T-helper 2 cell (primary cell): ENCODE results near the gene XRCC4.
A peak's percentile ranks its signal among the peaks of the same experiment; 100 is the strongest.

Experiments used
- DNase-seq, 5 experiments: peaks; one replicate each; pipeline versions ENCODE4 v3.0.0 to v3.0.0-alpha.2; 2012 to 2022

The XRCC4 gene

GRCh38 chr5:83118976-83119375, 41.6 kb downstream of the XRCC4 start:
- DNase-seq: no peak

GRCh38 chr5:83124593-83124992, 47.2 kb downstream of the XRCC4 start:
- no peak for DNase-seq

- DNase-seq: no peak
Measured at GRCh38 chr5:83125560-83125959, 48.2 kb downstream of the XRCC4 start.

DNA sequence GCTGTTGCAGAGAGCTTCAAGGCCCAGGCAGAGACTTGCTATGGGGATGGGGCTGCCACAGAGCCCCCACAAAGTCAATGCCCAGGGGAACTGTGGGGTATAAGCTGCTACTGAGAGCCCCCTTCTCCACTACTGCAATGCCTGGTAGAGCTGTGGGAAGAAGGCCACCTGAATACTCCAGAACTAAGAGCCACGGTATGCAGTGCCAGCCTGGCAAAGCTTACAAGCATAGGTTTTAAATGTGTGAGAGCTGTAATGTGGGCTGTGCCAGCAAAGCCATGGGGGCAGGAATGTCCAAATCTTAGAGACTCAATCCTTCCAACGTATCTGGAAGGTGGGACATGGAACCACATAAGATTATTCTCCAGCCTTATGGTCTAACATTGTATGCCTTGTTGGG, 49.2 kb downstream of the XRCC4 start:
- no peak for DNase-seq

DNA sequence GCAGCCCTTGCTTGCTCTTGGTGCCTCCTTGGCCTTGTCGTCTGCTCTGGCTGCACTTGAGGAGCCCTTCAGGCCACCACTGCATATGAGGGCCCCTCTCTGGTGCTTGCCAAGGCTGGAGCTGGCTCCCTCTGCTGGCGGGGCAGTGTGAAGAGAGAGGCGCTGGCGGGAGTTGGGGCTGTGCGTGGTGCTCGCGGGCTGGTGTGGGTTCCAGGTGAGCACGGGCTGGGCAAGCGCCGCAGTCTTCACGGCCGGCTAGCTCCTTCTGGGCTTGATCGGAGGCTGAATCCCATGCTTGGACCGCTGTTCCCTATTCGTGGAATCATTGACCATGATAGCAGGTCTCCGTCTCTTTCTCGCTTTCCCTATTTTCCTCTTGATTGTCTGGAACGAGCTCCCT, 56.5 kb downstream of the XRCC4 start:
- no peak for DNase-seq

DNA sequence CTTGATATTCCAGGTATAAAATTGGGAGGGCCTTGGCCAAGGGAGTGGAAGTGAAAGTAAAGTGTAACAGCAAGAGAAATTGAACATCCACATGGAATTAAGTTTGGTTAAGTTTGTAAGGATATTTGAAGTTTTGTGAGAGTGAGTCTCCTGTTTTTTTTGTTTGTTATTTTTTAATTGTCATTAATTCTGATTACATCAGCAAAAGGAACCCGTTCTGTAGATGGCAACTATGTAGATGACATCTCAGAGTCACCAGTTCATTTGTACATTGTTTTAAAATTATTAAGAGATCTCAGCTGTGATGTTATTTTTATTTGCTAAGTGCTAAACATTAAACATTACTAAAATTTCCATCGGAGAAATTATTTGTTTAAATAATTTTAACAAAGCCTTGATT, 65.2 kb downstream of the XRCC4 start:
- no peak for DNase-seq

DNA sequence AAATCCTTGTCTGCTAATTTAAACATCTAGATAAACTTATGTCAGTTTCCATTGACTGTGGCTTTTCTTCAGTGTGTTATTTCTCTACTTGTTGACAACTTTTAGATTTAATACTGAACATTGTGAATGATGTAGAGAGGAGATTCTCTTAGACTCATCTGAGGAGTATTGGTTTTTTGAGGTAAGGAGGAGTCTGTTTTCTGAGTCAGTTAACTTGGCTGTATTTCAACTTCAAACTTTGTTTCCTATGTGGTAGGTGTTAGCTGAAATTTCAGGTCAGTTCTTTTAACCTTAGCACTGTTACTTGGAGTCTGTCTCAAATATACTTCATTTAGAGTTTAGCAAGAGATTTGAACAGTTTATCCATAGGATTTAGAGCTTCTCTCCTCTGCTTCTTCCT, 67.9 kb downstream of the XRCC4 start:
- DNase-seq: no peak

DNA sequence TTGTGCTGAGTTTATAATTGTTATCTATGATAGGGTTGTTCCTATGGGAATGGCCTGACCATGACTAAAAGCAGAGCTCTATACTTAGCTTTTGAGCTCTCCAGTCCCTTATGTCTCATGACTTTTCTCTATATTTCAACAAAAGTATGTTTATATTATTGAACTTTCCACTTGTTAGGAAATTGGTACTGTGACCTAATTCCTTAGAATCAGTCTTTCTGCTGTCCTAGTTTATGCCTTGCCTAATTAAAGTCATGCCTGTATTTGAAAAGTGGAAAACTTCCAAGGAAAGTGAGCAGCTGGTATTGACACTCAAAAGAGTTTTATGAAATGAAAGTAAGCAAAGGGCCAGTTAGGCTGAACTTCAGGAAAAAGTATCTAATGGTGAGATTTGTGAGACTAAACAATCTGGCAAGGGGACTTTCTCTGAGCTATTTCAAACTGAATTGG, 68.6 kb downstream of the XRCC4 start:
- DNase-seq: no peak

DNA sequence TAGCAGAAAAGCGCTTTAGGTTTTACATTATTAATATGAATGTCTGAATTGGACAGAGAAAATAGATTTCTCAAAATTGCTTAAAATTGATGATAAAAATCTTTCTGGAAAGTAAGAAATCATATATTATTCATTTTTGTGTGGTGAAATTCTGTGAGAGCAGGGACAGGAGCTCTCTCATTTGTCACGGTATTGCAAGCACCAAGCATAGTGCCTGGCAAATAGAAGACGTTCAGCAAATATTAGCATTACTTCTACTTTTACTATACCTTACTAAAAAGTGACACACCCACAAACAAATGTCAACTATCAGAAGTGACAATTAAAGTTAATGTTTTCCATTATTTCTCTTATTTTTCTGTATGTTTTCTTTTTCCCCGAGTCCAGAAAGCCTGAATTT, 69.1 kb downstream of the XRCC4 start:
- no peak for DNase-seq

- no peak for DNase-seq
Measured at GRCh38 chr5:83147593-83147992, 70.2 kb downstream of the XRCC4 start.

- DNase-seq: no peak
Measured at GRCh38 chr5:83148370-83148769, 71.0 kb downstream of the XRCC4 start.

DNA sequence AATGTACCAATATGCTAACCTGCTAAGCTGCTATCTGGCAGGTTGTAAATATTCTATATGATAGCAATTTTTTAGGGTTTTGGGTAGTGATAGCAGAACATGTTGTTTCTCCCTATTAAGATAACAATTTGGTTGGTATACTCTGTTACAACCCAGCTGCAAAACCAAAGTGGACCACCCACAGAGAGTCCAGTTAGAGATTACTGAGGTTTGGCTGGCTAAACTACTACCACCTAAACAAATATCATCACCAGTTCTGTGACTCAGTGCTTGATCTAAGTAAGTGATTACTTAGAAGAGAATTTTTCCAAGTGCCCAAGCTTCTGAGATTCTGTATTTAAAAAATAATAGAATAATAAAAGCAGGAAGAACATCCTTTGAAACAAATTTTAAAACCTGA, 72.3 kb downstream of the XRCC4 start:
- no peak for DNase-seq

GRCh38 chr5:83151821-83152220, 74.5 kb downstream of the XRCC4 start:
- no peak for DNase-seq

- DNase-seq: peak in 1 of 5 experiments; percentile 30
Measured at GRCh38 chr5:83152996-83153395, 75.6 kb downstream of the XRCC4 start.

GRCh38 chr5:83156001-83156400, 78.7 kb downstream of the XRCC4 start:
- DNase-seq: no peak

- DNase-seq: no peak
Measured at GRCh38 chr5:83157163-83157562, 79.8 kb downstream of the XRCC4 start.

GRCh38 chr5:83162601-83163000, 85.3 kb downstream of the XRCC4 start:
- no peak for DNase-seq

DNA sequence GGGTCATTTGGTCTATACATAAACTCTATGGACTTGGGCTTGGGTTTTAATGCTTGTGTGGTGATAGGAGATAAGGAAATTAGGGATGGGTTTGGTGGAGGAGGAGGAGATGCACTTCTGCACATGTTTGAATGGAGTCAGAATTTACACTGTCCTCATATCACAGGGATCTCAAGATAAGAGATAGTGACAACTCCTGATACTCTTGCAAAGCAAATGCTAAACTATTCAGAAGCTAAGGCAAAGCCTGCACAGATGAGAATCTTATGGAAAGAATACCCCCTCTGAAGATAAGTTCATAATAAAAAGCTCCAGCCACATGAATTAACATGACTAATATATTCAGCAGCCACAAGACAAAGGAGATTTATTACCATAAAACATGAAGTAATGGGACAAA, 90.2 kb downstream of the XRCC4 start:
- DNase-seq: peak in 1 of 5 experiments; percentile 3

DNA sequence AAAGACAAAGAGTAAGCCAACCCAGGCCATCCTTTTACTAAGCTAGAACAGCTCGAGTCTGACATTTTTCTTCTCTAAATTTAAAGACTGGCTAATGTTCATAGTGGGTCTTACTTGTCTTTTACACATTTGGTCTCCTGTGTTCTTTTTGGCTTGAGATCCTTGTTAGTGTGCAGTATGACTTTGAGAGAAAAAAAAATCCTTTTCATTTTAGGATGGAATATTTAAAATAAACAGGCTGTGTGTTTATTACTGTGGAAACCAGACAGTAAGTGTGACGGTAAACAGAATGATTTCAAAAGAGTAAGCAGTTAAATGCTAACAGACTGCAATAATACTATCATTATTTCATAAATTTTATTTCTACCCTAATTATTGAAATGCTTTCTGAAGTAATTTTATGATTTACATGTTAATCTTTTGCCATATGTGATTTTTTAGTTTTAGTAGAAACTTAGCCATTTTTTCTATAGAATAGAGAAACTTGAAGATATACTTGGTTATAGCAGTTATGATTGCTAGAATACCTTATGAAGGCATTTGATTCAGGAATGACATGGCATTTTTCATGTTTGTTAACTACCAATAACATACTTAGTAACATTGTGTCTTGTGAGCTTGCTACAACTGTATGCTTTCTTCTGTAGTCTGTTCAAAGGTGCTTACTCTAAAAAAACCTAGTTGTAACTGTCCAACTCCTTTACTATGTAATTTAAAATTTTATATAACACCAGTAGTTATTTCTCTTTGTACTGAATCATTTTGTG, 92.4 kb downstream of the XRCC4 start:
- DNase-seq: no peak

GRCh38 chr5:83172011-83172410, 94.7 kb downstream of the XRCC4 start:
- DNase-seq: no peak

DNA sequence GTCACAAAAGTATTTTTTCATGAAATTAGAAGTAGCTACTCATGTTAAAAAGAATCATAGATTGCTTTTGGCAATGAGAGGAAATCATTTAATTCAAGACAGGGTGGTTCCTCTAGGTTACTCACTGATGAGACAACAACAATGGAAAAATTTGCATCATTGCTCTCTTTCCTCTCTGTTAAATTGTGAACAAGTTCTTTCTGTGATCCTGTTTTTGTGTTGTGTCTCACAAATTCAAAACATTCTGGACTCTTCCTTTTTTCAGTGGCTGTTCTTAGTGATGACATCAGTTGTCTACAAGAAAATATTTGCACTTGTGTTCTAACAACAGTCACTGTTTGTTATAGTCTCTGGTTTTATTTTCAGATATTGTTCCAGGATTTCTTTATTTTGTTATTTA, 95.3 kb downstream of the XRCC4 start:
- DNase-seq: no peak

DNA sequence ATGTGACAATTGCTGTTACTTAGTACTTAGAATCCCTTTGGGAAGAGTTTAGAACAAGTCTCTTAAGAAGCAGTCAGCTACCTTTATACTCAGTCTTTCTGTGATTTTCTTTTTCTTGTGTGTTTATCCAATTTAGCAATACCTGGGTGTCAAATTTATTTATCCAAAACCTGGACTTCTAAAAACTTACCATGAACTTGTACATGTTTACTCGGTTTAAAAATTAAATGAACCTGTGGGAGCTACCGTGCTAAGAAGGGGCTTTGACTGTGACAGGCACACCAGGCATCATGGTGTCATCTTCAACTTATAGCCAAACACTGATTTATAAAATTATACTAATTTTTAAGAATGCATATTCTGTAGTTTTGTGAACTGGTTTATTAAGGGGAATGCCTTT, 96.5 kb downstream of the XRCC4 start:
- no peak for DNase-seq

GRCh38 chr5:83177803-83178202, 100.5 kb downstream of the XRCC4 start:
- no peak for DNase-seq

GRCh38 chr5:83179966-83180365, 102.6 kb downstream of the XRCC4 start:
- no peak for DNase-seq

DNA sequence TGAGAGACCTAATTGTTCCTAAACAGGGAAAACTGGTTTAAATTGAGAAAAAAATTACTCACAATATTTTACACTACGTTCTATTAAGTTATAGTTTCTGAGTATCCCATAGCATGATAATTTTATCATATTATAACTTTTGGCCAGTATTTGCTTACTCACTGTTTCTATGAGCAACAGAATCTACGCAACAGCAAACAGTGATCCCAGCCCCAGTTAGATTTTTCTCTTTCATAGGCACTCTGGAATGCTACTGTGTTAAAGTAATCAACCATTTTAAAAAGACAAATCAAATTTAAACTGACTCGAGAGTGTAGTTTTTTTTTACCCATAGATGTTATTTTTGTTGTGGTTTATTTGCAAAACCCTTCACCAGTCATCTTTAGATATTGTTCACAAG, 107.2 kb downstream of the XRCC4 start:
- no peak for DNase-seq
